Measurements from ENCODE around the gene SPEN. TPM values are rescaled to one million over a fixed set of nuclear protein-coding genes. Genes with fewer than 3 reads are reported as not detected.

SPEN gene
- total RNA-seq, 1 experiment from 2014 or later = 70.3 TPM

- Histone ChIP-seq H3K27ac (ENCODE audit: low read depth, low read length, poor library complexity, severe bottlenecking) (peak overlapping the region; percentile 2), H3K9me3 (ENCODE audit: low read depth, low read length, poor library complexity, severe bottlenecking) (no peaks in the 10 kb centered on the region), H3K4me3 (ENCODE audit: low read depth, low read length, poor library complexity, severe bottlenecking) (no peak overlapping the region), H3K36me3 (ENCODE audit: insufficient read depth, low read length, poor library complexity, severe bottlenecking) (peaks cover 84% of the 10 kb centered on the region), H3K27me3 (replicated peaks; ENCODE audit: insufficient read depth, low read depth, low read length, poor library complexity) (no peaks in the 10 kb centered on the region), H3K4me1 (ENCODE audit: insufficient read depth, low read length, poor library complexity, severe bottlenecking) (no peaks in the 10 kb centered on the region)
- POLR2A ChIA-PET (ENCODE audit: low non-redundant PET) = no interaction called here
- no peak for TF ChIP-seq EZH2 (IDR thresholded peaks at IDR 0.05; ENCODE audit: borderline replicate concordance, low read depth, low read length, poor library complexity, severe bottlenecking)
- TF ChIP-seq, protein P1, sequence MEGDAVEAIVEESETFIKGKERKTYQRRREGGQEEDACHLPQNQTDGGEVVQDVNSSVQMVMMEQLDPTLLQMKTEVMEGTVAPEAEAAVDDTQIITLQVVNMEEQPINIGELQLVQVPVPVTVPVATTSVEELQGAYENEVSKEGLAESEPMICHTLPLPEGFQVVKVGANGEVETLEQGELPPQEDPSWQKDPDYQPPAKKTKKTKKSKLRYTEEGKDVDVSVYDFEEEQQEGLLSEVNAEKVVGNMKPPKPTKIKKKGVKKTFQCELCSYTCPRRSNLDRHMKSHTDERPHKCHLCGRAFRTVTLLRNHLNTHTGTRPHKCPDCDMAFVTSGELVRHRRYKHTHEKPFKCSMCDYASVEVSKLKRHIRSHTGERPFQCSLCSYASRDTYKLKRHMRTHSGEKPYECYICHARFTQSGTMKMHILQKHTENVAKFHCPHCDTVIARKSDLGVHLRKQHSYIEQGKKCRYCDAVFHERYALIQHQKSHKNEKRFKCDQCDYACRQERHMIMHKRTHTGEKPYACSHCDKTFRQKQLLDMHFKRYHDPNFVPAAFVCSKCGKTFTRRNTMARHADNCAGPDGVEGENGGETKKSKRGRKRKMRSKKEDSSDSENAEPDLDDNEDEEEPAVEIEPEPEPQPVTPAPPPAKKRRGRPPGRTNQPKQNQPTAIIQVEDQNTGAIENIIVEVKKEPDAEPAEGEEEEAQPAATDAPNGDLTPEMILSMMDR (conservative IDR thresholded peaks at IDR 0.05; ENCODE audit: low read depth, low read length) = no peak
- intact Hi-C loops (cut with micrococcal nuclease; ENCODE audit: unreplicated experiment) = no loop called here
- no peak for DNase-seq (ENCODE audit: low spot score)
- CTCF ChIA-PET = no interaction called here
- no TSS peak for BruUV-seq (replicated peaks)
These were observed 92.9 kb downstream of the SPEN start for GRCh38 chr1:15940110-15941043.

DNA sequence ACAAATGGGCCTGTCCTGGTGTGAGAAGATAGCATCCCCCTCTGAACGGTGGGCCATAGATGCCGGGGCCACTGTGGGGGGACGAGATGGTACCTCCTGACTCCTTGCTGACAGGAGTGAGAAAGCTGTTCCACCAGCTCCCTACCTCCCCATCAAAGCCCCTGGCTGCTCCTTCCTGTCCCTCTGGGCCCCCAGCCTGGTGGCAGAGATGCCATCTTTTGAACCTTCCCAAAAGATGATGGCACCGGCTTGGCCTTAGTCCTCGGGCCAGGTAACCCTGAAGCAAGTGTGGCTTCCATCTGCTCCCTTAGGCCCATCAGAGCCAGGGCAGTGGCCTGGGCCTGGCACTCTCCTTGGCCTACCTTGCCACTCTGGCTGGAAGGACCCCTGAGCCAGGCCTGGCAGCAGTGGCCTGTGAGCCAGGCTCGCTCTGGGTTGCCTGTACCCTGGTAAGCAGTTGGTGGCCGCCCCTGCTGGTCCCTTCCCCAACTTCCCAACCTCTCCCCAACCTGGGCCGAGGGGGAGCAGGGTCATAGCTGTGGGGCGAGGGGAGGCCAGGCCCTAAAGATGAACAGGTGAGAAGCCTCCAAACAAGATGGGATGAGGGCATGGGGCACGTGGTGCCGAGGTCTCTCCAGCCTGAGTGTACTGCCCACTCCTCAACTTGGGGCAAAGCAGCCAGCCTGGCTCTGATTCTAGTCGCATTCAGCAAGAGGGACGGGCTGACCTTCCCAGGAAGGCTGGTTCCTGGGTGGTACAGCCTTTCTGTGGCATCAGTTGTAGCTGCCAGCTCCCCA is 93.7 kb downstream of the SPEN start:
- Histone ChIP-seq H3K4me1 (ENCODE audit: insufficient read depth, low read length, poor library complexity, severe bottlenecking) (no peaks in the 10 kb centered on the region), H3K27me3 (replicated peaks; ENCODE audit: insufficient read depth, low read depth, low read length, poor library complexity) (no peaks in the 10 kb centered on the region), H3K36me3 (ENCODE audit: insufficient read depth, low read length, poor library complexity, severe bottlenecking) (peaks cover 83% of the 10 kb centered on the region), H3K9me3 (ENCODE audit: low read depth, low read length, poor library complexity, severe bottlenecking) (no peaks in the 10 kb centered on the region), H3K4me3 (ENCODE audit: low read depth, low read length, poor library complexity, severe bottlenecking) (no peak overlapping the region), H3K27ac (ENCODE audit: low read depth, low read length, poor library complexity, severe bottlenecking) (no peak overlapping the region)
- CTCF ChIA-PET = no interaction called here
- no TSS peak for BruUV-seq (replicated peaks)
- DNase-seq (ENCODE audit: low spot score) = no peak
- POLR2A ChIA-PET (ENCODE audit: low non-redundant PET) = no interaction called here
- intact Hi-C loops (cut with micrococcal nuclease; ENCODE audit: unreplicated experiment) = no loop called here
- no peak for TF ChIP-seq EZH2 (IDR thresholded peaks at IDR 0.05; ENCODE audit: borderline replicate concordance, low read depth, low read length, poor library complexity, severe bottlenecking)
- TF ChIP-seq, protein P1 (conservative IDR thresholded peaks at IDR 0.05; ENCODE audit: low read depth, low read length) = no peak

GRCh38 chr1:15941899-15942660 is 94.6 kb downstream of the SPEN start:
- Histone ChIP-seq H3K4me1 (ENCODE audit: insufficient read depth, low read length, poor library complexity, severe bottlenecking) (no peaks in the 10 kb centered on the region), H3K9me3 (ENCODE audit: low read depth, low read length, poor library complexity, severe bottlenecking) (no peaks in the 10 kb centered on the region), H3K27ac (ENCODE audit: low read depth, low read length, poor library complexity, severe bottlenecking) (no peak overlapping the region), H3K36me3 (ENCODE audit: insufficient read depth, low read length, poor library complexity, severe bottlenecking) (peaks cover 83% of the 10 kb centered on the region), H3K27me3 (replicated peaks; ENCODE audit: insufficient read depth, low read depth, low read length, poor library complexity) (no peaks in the 10 kb centered on the region), H3K4me3 (ENCODE audit: low read depth, low read length, poor library complexity, severe bottlenecking) (no peak overlapping the region)
- no peak for DNase-seq (ENCODE audit: low spot score)
- ChIA-PET CTCF (no interaction called here), POLR2A (ENCODE audit: low non-redundant PET) (no interaction called here)
- TF ChIP-seq, protein P1 (conservative IDR thresholded peaks at IDR 0.05; ENCODE audit: low read depth, low read length) = no peak
- no peak for TF ChIP-seq EZH2 (IDR thresholded peaks at IDR 0.05; ENCODE audit: borderline replicate concordance, low read depth, low read length, poor library complexity, severe bottlenecking)
- TSS peak; percentile 43 for BruUV-seq (replicated peaks)
- intact Hi-C loops (cut with micrococcal nuclease; ENCODE audit: unreplicated experiment) = no loop called here
